HG02840 (cell line): ENCODE data around the gene LRIT1.

ENCODE experiments used
- ATAC-seq: cut with Tn5 transposase; IDR thresholded peaks from one replicate; pipeline ENCODE4 v1.9.1; 2021; ENCODE audit warnings: mild to moderate bottlenecking, moderate library complexity, moderate number of reproducible peaks; ENCODE audit not compliant: unreplicated experiment, low FRiP score

The LRIT1 gene

DNA sequence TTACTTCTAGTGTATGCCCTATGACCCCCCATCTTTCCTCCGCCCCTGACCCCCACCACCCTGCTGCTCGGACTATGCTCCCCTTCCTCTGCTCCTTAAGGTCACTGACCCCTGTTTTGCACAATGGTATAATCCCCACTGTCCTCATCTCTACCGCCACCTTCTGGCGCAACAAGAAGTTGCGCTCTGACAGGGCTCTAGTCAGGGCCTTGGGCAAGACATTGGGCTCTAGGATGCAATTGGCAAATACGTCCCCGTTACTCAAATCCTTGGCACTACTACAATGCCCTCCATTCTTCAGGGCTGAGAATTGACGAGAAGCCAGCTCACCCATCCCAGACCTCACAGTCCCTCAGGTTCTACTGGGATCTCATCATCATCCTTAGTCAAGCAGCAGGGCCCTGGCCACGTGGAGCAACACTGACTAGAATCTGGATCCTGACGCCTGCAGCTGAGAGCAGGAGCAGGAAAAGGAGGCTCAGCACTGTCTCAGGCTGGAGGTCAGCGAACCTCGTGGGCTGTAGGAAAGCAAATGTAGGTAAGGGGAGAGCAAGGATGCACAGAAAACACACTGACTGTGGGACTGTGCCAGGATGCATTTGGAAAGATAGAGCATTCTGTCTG, 26.6 kb downstream of the LRIT1 start:
- ATAC-seq = no peak

DNA sequence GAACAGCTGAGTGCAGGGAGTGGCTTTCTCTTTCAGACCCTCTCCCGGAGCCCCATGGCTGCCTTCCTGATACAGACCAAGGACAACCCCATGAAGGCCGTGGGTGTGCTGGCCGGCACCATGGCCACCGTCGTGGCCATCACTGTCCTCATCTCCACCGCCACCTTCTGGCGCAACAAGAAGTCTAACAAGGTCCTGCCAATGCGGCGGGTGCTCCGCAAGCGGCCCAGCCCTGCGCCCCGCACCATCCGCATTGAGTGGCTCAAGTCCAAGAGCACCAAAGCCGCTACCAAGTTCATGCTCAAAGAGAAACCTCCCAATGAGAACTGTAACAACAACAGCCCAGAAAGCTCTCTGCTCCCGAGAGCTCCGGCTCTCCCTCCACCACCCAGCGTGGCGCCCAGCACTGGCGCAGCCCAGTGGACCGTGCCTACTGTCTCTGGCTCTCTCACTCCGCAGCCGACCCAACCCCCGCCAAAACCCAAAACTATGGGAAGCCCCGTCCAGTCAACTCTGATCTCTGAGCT, 27.2 kb downstream of the LRIT1 start:
- ATAC-seq = no peak

DNA sequence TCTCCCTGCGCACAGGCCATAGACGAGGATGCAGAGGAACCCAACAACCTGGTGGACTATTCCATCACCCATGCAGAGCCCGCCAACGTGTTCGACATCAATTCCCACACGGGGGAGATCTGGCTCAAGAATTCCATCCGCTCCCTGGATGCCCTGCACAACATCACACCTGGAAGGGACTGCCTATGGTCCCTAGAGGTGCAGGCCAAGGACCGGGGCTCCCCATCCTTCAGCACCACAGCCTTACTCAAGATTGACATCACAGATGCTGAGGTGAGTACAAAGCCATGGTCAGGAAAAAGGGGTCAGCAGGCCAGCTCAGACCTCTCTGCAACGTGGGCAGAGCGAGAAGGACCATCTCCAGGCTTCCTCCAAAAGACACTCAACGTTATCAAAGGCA, 28.3 kb downstream of the LRIT1 start:
- no peak for ATAC-seq

DNA sequence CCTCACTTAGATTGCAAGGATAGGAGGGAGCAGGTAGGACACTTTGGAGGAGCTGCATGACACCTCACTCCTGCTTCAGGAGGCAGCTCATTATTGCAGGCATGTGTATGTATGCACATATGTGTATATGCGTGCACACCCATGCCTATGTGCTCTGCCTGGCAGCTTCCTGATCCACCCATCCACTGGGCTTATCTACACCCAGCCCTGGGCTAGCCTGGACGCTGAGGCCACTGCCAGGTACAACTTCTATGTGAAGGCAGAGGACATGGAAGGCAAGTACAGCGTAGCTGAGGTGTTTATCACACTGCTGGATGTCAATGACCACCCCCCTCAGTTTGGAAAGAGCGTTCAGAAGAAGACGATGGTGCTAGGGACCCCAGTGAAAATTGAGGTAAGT, 29.3 kb downstream of the LRIT1 start:
- no peak for ATAC-seq

DNA sequence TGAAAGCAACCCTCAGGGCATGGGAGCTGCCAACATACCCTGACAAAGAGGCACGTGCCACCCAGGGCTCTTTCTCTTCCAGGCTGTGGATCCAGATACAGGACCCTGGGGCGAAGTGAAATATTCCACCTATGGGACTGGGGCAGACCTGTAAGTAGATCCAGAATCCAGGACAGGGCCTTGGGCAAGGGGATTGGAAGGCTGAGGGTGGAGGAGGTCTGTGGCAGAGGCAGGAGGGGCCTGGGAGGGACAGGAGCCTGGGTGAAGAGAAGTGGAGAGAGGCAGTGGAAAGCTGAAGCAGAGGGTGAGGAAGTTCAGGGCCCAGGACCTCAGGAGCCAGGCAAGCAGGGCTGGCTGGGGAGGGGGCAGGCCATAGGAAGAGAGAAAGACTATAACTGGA, 29.8 kb downstream of the LRIT1 start:
- no peak for ATAC-seq

DNA sequence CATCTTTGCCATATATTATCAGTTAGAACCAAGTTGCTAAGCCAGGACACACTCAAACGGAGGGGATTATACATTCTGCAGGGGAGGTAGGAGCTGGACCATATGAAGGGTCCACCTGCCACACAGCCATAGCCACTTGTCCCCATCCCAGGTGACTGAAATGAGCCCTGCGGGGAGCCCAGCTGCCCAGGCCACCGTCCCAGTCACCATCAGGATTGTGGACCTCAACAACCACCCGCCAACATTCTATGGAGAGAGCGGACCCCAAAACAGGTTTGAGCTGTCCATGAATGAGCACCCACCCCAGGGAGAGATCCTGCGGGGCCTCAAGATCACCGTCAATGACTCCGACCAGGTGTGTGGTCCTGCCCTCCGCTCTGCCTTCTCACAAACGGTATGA, 33.3 kb downstream of the LRIT1 start:
- no peak for ATAC-seq

DNA sequence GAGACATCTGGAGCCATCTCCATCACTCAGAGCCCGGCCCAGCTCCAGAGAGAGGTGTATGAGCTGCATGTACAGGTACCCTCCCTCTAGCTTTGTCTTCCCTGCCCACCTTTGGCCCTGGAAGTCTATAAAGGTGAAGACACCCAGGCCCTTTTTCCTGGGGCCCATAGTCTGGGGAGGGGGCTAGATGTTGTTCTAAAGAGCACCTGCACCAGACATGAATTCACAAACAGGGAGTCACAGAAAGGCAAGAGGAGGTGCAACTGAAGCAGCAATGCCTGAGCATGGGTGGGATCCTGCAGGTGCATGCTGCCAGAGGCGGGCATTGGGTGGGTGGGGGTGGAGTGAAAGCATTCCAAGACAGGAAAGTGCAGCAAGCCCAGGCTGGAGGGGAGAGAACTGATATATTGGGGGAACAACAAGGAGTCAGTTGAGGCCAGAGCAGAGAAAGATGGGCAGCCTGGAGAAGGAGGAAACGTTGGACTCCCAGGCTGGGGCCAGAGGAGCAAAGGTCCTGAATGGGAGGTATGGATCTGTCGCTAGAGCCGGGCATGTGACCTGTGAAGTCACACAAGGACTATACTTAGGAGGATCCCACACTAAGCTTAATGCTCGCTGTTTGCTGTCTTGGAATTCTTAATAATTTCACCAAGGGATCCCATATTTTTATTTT, 35.4 kb downstream of the LRIT1 start:
- no peak for ATAC-seq

DNA sequence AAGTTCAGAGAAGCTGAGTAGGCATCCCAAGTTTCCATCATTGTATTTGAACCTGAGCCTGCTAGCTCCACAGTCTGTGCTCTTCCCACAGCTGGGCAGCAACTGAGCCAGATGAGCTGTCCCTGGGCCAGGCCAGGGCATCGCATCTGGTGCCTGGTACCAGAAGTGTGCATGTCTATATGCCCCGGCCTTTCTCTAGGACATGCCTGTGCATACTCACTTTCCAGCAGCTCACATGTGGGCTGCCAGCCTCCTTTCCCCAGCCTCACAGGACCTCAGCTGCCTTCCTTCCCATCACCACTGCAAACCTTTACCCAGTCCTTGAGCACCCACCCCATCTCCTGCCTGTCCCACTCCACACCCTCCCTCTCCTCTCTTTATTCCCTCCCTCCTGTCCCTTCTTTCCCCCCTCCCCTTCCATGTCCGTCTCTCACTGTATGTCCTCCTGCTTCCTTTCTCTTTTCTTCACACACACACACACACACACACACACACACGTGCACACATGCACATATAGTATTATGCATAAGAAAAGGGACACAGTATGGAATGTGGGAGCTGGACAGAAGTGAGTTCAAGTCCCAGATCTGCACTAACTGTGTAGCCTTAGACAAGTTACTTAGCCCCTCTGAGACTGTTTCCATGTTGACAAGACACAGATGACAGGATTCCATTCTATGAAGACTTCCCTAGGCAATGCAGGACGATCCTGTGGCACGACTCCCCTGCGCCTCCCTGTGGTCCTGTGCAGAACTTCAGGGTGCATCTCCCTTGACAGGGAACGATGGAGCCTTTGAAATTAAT, 36.1 kb downstream of the LRIT1 start:
- ATAC-seq = peak; percentile 57

DNA sequence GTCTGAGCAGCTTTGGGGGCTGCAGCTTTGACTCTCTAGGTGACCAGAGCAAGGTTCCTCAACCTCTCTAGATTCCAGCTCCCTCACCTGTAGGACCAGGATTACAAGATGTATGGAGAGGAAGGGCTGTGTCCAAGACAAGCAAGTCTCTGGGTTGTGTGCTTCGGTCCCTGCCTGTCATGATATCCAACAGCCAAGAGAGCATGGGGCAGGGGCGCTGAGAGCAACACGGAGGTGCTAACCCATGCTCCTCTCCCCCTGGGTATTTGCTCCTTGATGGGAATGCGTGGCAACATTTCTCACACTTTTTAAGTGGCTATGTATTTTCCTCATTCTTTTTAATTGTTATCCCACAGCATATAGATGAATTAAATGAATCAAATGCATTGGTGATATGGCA, 36.7 kb downstream of the LRIT1 start:
- ATAC-seq = no peak

DNA sequence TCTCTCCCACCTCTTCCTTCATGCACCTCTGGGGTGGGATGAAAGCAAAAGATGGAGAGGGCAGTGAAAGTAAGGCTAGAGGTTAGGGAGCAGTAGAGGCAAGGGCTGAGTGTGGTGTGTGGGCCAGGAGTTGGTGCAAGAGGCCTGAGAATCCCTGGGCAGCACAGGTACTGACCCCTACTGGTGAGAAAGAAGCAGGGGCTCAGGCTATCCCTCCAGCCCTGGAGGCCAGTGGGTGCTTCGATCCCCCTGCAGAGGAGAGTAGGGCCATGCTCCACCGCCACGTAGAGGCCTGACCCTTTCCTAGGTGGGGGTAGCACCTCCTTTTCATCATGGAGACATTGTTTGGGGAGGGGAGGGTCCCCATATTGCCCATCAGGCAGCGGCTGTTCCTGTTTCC, 37.2 kb downstream of the LRIT1 start:
- ATAC-seq = no peak

DNA sequence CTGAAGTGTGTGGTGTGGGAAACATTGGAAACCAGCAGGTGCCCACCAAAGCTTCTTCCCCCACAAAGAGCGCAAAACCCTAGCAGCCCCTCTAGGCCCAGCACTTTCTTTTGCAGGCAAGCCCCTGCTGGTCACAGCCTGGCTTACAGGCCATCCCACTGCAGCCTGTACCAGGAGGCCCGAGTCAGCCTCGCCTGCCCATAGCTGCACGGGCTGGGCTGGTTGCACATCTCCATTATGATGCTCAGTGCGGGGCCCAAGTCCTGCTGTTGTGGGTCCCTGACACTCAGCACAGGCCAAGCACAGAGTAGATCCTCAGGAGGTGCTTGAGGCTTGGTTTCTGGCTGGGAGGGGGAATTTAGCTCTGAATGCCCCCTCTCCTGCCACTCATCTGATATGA, 39.0 kb downstream of the LRIT1 start:
- no peak for ATAC-seq

DNA sequence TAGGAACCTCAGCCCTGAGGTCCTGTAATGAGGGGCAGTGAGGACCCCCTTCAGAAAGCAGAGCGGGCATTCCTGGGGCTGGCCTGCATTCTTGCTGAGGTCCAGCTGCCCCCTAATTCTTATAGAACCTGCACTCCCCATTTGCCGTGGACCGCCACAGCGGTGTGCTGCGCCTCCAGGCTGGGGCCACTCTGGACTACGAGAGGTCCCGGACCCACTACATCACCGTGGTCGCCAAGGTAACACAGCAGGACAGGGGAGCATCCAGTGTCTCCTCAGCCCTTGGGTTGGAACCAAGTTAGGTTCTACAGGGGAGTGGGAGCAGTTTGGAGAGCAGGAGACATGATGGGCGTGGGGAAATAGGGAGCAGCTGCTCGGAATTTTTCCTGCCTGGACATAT, 39.7 kb downstream of the LRIT1 start:
- ATAC-seq = no peak

DNA sequence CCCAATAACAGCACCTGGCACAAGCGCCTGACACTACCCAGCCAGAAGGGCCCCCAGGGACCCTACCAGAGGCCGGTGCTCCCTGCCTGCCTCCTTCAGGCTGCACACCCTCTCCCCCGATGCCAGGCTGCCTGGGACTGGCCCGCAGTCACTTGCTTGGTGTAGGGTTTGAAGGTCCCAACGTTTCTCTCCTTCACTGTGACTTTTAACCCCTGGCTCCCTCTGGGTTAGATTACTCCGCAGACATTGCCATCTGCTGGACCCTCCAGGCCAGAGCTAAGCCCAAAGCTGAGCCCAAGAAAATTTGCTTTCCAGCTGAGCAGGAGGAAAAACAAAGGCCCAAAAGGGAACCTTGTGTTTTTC, 40.1 kb downstream of the LRIT1 start:
- no peak for ATAC-seq

DNA sequence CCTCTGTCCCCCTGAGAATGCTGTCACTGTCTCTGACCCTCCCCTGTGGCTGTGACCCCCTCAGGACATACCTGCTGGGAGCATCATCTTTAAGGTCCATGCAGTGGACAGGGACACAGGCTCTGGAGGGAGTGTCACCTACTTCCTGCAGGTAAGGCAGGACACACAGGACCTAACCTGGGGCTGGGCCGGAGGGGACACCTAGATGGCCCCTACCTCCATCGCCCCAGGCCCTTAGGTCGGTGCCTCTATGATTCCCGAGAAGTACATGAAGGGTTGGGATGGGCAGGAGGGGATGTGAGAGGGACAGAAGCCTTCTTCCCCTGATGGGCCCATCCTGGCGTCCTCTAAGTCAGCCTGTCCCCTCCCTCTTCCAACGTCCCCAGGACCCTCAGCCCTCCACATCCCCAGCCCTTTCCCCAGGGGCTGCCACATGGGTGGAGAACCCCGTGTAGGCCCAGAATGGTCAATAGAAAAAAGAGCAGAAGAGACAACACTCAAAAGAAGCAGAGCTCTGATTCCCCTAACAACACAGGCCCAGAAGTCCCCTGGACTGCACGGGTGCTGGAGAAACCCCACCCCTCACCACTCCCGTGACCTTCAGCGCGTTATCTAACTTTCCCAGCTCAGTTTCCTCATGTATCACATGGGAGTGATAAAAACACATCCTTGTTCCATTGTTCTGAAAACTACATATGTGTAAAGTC, 40.7 kb downstream of the LRIT1 start:
- ATAC-seq = no peak

DNA sequence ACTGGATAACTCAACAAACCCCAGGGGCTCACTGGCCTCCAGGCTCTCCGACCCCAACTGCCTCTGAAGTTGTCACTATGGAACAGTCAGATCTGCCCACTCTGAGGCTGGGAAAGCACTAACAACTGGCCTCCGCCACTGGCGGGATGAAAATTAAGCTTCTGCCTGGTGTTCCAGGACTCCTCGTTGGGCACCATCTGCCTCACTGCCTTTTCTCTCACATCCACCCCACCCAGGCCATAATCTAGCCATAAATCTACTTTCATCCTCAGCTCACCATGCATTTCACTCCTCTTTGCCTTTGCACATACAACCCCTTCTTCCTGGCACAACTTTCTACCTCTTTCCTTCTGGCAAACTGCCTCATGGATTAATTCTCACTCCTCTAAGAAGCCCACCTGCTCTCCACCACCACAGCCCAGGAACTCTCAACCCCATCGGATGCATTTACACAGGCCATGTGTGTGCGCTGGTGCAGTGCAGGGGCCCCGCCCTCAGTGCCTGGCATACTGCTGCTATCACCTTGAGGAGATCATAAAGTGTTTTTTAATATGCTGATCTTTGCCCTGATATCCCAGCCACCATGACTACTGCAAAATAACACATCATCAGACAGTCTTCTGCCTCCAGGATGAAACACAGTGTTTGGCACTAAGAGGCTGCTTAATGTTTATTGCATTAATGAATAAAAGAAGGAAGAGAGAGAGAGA, 43.0 kb downstream of the LRIT1 start:
- ATAC-seq = no peak

DNA sequence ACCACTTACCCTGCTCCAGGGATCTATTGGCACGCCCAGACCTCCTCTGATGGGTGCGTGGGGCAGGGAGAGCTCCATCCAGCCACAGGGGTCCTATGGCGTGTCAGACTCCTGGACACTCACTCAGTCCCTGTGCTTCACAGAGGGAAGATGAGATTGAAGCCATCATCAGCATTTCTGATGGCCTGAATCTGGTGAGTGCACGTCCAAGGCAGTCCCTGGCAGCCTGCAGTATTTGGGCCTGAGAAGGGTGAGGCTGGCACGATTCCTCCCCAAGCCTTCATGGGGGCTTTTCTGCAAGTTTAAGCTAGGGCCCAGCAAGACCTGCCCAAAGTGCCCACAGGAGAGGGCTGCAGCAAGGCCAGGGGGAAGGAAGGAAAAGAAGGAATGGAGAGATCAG, 43.7 kb downstream of the LRIT1 start:
- no peak for ATAC-seq

DNA sequence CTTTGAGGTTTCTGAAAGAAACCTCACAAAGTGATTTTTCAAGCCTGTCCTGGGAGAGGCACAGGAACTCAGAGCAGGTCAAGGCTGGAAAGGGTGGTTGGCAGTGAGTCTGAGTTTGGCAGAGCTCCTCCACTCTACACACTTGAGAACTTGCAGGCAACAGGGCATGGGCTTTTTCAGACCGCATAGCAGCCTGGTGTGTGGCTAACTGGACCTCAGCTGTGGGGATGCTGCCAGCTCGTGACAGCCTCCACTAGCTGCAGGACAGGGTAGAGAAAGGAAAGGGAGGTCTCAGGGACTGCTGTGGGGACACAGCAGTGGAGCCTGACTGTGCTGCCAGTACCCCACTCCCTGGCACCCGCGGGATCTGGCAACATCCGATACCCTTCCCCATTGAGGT, 44.4 kb downstream of the LRIT1 start:
- ATAC-seq = no peak

DNA sequence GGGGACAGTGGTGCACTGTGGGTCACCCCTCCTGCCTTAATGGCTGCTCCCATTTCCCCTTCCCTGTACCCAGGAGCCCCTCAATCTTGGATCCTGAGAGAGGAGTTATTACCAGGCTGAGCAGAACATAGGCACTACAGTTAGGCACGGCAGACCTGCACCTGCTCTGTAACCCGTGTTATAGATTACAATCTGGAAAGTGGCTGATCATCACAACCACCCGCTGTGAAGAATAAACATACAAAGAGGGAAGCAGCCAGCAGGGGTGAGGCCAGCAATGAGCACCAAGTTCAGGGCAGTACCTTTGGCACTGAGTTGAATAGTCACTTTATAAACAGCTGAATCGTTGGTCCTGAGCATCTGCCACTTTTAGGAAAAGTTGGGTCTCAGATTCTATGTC, 45.3 kb downstream of the LRIT1 start:
- ATAC-seq = no peak

DNA sequence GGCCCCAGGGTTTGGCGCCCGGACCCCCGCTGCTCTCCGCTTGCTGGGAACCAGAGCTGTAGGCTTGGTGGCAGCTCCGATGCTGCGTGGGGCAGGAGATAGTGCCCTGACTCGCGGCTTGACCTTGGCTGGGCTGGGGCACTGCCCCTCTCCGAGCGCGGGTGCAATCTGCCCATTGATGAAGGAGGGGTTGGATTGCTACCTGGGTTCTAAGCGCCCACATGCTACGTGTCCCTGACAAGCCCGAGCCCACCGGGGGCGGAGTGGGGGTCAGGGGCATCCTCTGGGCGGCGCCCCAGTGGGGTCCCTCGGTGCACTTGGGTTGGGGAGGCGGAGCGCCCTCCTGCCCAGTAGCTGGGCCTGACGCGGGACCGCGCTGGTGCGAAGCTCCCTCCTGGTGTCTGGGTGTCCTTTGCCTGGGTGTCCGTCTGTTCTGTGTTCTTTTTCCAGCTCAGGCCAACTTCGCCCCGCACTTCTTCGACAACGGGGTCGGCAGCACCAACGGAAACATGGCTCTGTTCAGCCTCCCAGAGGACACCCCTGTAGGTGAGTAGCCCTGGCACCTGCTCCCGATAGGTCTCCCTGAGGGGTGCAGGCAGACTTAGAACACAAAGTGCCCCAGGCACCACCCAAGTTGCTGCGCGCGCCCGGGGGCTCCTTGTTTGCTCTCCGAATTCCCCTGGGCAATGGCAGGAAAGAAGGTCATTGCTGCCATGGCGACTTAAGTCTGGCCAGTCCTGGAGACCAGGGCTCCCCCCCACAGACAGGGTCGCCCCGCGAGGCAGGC, 46.1 kb downstream of the LRIT1 start:
- no peak for ATAC-seq
